Neuron (in vitro differentiated cells): ENCODE results near the gene NUP42.
"Not testable (repeated sequence)": the region's sequence is repeated elsewhere in the genome, so short reads cannot be mapped to it uniquely, and the experiment has no call there.

Experiments used
- H2AFZ ChIP-seq: one replicate; pipeline ENCODE4 v1.6.1; 2013; ENCODE audit warnings: low read depth, mild to moderate bottlenecking, inconsistent platforms, low read length, moderate library complexity
- H3K27me3 ChIP-seq: one replicate; pipeline ENCODE4 v1.6.1; 2013; ENCODE audit warnings: low read length; ENCODE audit not compliant: insufficient read depth
- H3K36me3 ChIP-seq: one replicate; pipeline ENCODE4 v1.6.1; 2013; ENCODE audit warnings: low read length; ENCODE audit not compliant: insufficient read depth
- H3K4me1 ChIP-seq: one replicate; pipeline ENCODE4 v1.6.1; 2013; ENCODE audit warnings: low read length; ENCODE audit not compliant: insufficient read depth
- H3K4me3 ChIP-seq: 2 replicates; pipeline ENCODE4 v1.5.1; 2013; ENCODE audit warnings: mild to moderate bottlenecking, low read length, moderate library complexity
- H3K9me3 ChIP-seq: one replicate; pipeline ENCODE4 v1.6.1; 2013; ENCODE audit warnings: low read length

Gene NUP42

GRCh38 chr7:23184291-23184690, 2.4 kb downstream of the NUP42 start:
- Histone ChIP-seq H3K9me3 (no peaks in the 10 kb centered on the region), H3K4me3 (no peak overlapping the region), H3K36me3 (peaks cover 42% of the 10 kb centered on the region), H2AFZ (no peak overlapping the region), H3K27me3 (no peaks in the 10 kb centered on the region), H3K4me1 (peaks cover 7% of the 10 kb centered on the region)

DNA sequence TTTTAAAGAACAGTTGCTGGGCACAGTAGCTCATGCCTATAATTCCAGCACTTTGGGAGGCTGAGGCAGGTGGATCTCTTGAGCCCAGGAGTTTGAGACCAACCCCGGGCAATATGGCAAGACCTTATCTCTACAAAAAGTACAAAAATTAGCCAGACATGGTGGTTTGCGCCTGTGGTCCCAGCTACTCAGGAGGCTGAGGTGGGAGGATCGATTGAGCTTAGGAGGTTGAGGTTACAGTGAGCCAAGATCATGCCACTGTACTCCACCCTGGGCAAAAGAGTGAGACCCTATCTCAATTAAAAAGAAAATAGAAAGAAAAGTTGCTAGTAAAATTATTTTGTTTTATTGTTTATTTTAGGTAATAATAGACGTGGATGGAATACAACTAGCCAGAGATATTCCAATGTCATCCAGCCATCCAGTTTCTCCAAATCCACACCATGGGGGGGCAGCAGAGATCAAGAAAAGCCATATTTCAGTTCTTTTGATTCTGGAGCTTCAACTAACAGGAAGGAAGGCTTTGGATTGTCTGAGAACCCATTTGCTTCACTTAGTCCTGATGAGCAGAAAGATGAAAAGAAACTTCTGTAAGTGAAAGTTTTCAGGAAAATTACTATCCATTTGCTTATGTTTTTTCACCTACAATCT, 3.0 kb downstream of the NUP42 start:
- H3K9me3 ChIP-seq, result no peaks in the 10 kb centered on the region
- no peak overlapping the region for H3K4me3 ChIP-seq
- H3K4me1 ChIP-seq, result peaks cover 7% of the 10 kb centered on the region
- peaks cover 44% of the 10 kb centered on the region for H3K36me3 ChIP-seq
- H2AFZ ChIP-seq, result no peak overlapping the region
- H3K27me3 ChIP-seq, result no peaks in the 10 kb centered on the region

GRCh38 chr7:23185980-23186379, 4.1 kb downstream of the NUP42 start:
- peaks cover 7% of the 10 kb centered on the region for H3K4me1 ChIP-seq
- no peaks in the 10 kb centered on the region for H3K27me3 ChIP-seq
- H2AFZ ChIP-seq, result no peak overlapping the region
- peaks cover 54% of the 10 kb centered on the region for H3K36me3 ChIP-seq
- no peak overlapping the region for H3K4me3 ChIP-seq
- no peaks in the 10 kb centered on the region for H3K9me3 ChIP-seq

DNA sequence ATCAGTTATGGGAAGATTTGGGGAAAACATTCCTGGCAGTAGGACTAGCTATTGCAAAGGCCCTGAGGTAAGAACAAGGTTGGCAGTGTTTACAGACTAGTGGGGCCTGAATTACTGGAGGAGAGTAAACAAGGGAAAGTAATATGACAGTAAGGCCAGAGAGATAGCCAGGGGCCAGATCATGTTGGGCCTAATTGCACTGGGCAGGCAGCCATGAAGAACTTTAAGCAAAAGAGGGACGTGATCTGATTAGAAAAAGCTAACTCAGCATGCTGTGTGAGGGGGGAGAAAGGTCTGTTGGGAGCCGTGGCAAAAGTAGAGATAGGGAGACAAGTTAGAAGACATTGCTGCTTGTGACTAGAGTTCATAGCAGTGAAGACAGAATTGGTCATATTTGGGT, 9.2 kb downstream of the NUP42 start:
- Histone ChIP-seq H3K4me3 (no peak overlapping the region), H2AFZ (no peak overlapping the region), H3K27me3 (no peaks in the 10 kb centered on the region), H3K9me3 (peaks cover 7% of the 10 kb centered on the region), H3K4me1 (no peaks in the 10 kb centered on the region), H3K36me3 (peaks cover 57% of the 10 kb centered on the region)

GRCh38 chr7:23193650-23194227, 11.9 kb downstream of the NUP42 start:
- H3K36me3 ChIP-seq, result peaks cover 49% of the 10 kb centered on the region

GRCh38 chr7:23196306-23196705, 14.5 kb downstream of the NUP42 start:
- H3K9me3 ChIP-seq, result peaks cover 7% of the 10 kb centered on the region
- no peak overlapping the region for H2AFZ ChIP-seq
- H3K27me3 ChIP-seq, result no peaks in the 10 kb centered on the region
- peaks cover 5% of the 10 kb centered on the region for H3K4me1 ChIP-seq
- H3K36me3 ChIP-seq, result peaks cover 55% of the 10 kb centered on the region
- H3K4me3 ChIP-seq, result no peak overlapping the region

More at GRCh38 chr7:23193650-23194227, 11.9 kb downstream of the NUP42 start:
- H3K9me3 ChIP-seq, H3K4me3 ChIP-seq, H3K27me3 ChIP-seq, H3K4me1 ChIP-seq, H2AFZ ChIP-seq: not testable (repeated sequence)

DNA sequence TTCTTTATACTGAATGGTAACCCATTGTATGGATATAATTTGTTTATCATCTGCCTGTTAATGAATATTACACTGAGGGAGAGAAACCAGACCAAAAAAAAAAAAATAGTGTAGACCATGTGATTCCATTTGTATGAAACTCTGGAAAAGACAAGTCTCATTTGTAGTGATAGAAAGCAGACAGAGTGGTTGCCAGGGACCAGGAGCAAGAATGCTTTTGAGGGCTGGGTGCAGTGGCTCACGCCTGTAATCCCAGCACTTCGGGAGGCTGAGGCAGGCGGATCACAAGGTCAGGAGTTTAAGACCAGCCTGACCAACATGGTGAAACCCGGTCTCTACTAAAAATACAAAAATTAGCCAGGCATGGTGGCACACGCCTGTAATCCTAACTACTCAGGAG, 15.9 kb downstream of the NUP42 start:
- H3K36me3 ChIP-seq, result peaks cover 45% of the 10 kb centered on the region

DNA sequence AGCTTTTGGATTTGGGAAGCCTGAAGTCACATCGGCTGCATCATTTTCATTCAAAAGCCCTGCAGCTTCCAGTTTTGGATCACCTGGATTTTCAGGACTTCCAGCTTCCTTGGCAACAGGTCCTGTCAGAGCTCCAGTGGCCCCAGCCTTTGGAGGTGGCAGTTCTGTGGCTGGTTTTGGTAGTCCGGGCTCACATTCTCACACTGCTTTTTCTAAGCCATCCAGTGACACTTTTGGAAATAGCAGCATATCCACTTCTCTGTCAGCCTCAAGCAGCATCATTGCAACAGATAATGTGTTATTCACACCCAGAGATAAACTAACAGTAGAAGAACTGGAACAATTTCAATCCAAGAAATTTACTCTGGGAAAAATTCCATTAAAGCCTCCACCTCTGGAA, 18.5 kb downstream of the NUP42 start:
- Histone ChIP-seq H3K4me3 (no peak overlapping the region), H3K27me3 (no peaks in the 10 kb centered on the region), H2AFZ (no peak overlapping the region), H3K4me1 (peaks cover 5% of the 10 kb centered on the region), H3K9me3 (no peaks in the 10 kb centered on the region), H3K36me3 (peaks cover 53% of the 10 kb centered on the region)

More for the DNA sequence above, 15.9 kb downstream of the NUP42 start:
- not testable (repeated sequence) for H3K4me1 ChIP-seq, H3K4me3 ChIP-seq, H3K27me3 ChIP-seq, H2AFZ ChIP-seq, H3K9me3 ChIP-seq

GRCh38 chr7:23204241-23204640, 22.4 kb downstream of the NUP42 start:
- Histone ChIP-seq H3K27me3 (no peaks in the 10 kb centered on the region), H3K4me3 (no peak overlapping the region), H3K4me1 (no peaks in the 10 kb centered on the region), H2AFZ (no peak overlapping the region), H3K9me3 (peaks cover 3% of the 10 kb centered on the region), H3K36me3 (peaks cover 35% of the 10 kb centered on the region)

GRCh38 chr7:23205577-23205908, 23.7 kb downstream of the NUP42 start:
- no peak overlapping the region for H3K4me3 ChIP-seq
- H3K9me3 ChIP-seq, result peaks cover 3% of the 10 kb centered on the region
- H3K36me3 ChIP-seq, result peaks cover 22% of the 10 kb centered on the region
- H3K4me1 ChIP-seq, result no peaks in the 10 kb centered on the region
- H3K27me3 ChIP-seq, result no peaks in the 10 kb centered on the region
- no peak overlapping the region for H2AFZ ChIP-seq

- Histone ChIP-seq H3K4me3 (no peak overlapping the region), H3K36me3 (peaks cover 17% of the 10 kb centered on the region), H3K4me1 (no peaks in the 10 kb centered on the region), H3K27me3 (no peaks in the 10 kb centered on the region), H2AFZ (no peak overlapping the region), H3K9me3 (peaks cover 3% of the 10 kb centered on the region)
These were observed 24.3 kb downstream of the NUP42 start for GRCh38 chr7:23205909-23206767.

GRCh38 chr7:23207021-23207420, 25.2 kb downstream of the NUP42 start:
- Histone ChIP-seq H3K36me3 (peaks cover 11% of the 10 kb centered on the region), H3K4me3 (no peak overlapping the region), H2AFZ (no peak overlapping the region), H3K27me3 (no peaks in the 10 kb centered on the region), H3K4me1 (no peaks in the 10 kb centered on the region), H3K9me3 (peaks cover 3% of the 10 kb centered on the region)

- H3K27me3 ChIP-seq, result no peaks in the 10 kb centered on the region
- peaks cover 3% of the 10 kb centered on the region for H3K9me3 ChIP-seq
- H3K4me3 ChIP-seq, result no peak overlapping the region
- H2AFZ ChIP-seq, result no peak overlapping the region
- H3K36me3 ChIP-seq, result peaks cover 11% of the 10 kb centered on the region
- H3K4me1 ChIP-seq, result no peaks in the 10 kb centered on the region
These were observed 26.0 kb downstream of the NUP42 start for GRCh38 chr7:23207884-23208283.
